ENCODE data around the gene SLC25A20.
A peak's percentile ranks its signal among the peaks of the same experiment; 100 is the strongest.

SLC25A20 gene

DNA sequence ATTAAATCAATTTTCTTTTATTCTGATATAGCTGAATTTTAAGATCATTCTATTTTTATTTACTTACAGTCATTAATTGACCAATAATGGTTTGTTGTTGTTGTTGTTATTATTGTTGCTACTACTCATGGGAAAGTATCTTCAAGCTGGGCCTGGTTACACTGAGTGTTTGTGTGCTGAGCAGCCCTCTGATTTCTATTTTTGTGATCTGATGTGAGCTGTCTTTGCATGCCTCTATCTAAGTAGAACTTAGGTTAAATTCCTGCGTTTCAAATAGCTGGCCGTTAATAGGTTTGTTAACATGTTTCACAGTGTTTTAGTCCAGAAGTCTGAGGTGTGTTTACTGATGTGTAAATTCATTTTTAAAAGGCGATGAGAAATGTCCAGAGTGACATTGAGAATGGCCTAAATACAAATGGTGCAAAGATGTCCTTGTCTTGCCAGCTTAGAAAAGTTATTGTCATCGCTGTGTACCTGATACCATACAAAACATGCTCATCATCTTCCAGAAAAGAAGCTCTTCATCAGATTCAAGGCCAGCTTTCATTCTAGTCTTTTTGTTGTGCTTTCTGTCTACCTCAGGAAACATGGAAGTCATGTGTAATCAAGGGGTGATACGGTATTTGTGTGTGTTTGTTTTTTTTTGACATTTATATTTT lies 35.8 kb upstream of the SLC25A20 start:
- DNase-seq (ENCODE audit: low read depth, low spot score): no peak
- no peak for TF ChIP-seq CTCF (IDR thresholded peaks at IDR 0.05; ENCODE audit: low read depth, low read length)
- no peak overlapping the region for H3K4me3 ChIP-seq (ENCODE audit: low read depth, low read length)
- in situ Hi-C loops (cut with HindIII; ENCODE audit: low sequenced_read_pairs): no loop called here

DNA sequence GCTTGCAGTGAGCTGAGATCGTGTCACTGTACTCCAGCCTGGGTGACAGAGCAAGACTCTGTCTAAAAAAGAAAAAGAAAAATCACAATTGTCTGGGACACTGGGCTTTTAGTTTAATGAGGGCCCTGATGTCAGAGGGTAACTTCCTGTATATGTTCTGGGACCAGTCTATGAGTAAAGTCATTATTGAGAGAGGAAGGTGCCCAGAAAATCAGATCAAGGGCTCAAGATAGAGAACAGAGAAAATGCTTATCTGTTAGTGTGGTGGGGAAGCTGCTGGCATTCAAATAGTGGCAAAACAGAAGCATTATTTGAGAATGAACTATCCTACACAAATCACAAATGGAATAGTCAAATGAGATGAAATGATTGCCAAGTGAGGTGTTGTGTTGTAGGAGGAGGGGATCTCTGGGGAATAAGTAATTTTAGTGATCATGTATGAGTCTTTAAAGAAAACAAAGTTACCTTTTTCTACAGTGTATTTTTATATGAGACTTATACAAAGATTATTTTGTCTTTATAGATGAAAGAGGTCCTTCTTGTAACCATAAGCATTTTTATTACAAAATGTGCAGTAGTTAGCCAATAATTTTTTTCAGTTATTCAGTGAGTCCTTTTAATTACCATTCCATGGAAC lies 33.4 kb upstream of the SLC25A20 start:
- in situ Hi-C loops (cut with HindIII; ENCODE audit: low sequenced_read_pairs): no loop called here
- no peak overlapping the region for H3K4me3 ChIP-seq (ENCODE audit: low read depth, low read length)
- TF ChIP-seq CTCF (IDR thresholded peaks at IDR 0.05; ENCODE audit: low read depth, low read length): no peak
- no peak for DNase-seq (ENCODE audit: low read depth, low spot score)

- no peak overlapping the region for H3K4me3 ChIP-seq (ENCODE audit: low read depth, low read length)
- in situ Hi-C loops (cut with HindIII; ENCODE audit: low sequenced_read_pairs): no loop called here
- no peak for TF ChIP-seq CTCF (IDR thresholded peaks at IDR 0.05; ENCODE audit: low read depth, low read length)
- DNase-seq (ENCODE audit: low read depth, low spot score): no peak
Measured at GRCh38 chr3:48930590-48930989, 31.9 kb upstream of the SLC25A20 start.

- no peak overlapping the region for H3K4me3 ChIP-seq (ENCODE audit: low read depth, low read length)
Measured at GRCh38 chr3:48929358-48930035, 30.8 kb upstream of the SLC25A20 start.

DNA sequence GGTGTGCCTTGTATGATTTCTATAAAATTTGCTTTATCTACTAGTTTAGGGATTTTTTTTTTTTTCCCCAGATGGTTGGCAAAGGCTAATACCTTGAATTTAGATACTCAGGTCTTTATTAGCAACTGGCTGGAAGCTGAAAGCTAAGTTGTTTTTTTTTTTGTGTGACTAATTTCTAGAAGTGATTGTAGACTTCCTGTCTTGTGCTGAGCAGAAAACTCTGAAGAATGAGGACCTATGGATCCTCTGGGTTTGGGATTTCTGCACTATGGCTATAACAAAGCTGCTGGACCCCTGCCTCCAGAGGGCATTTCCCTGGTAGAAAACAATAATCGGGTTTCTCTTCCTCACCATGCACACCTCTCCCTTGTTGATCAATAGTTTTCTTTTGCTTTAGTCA lies 30.0 kb upstream of the SLC25A20 start:
- no peak for TF ChIP-seq CTCF (IDR thresholded peaks at IDR 0.05; ENCODE audit: low read depth, low read length)
- in situ Hi-C loops (cut with HindIII; ENCODE audit: low sequenced_read_pairs): no loop called here

More at GRCh38 chr3:48929358-48930035, 30.8 kb upstream of the SLC25A20 start:
- TF ChIP-seq CTCF (IDR thresholded peaks at IDR 0.05; ENCODE audit: low read depth, low read length): no peak
- DNase-seq (ENCODE audit: low read depth, low spot score): peak; percentile 25
- in situ Hi-C loops (cut with HindIII; ENCODE audit: low sequenced_read_pairs): no loop called here

GRCh38 chr3:48927928-48928327 lies 29.2 kb upstream of the SLC25A20 start:
- DNase-seq (ENCODE audit: low read depth, low spot score): no peak
- H3K4me3 ChIP-seq (ENCODE audit: low read depth, low read length): no peak overlapping the region
- TF ChIP-seq CTCF (IDR thresholded peaks at IDR 0.05; ENCODE audit: low read depth, low read length): no peak
- in situ Hi-C loops (cut with HindIII; ENCODE audit: low sequenced_read_pairs): no loop called here

More for the DNA sequence above, 30.0 kb upstream of the SLC25A20 start:
- H3K4me3 ChIP-seq (ENCODE audit: low read depth, low read length): no peak overlapping the region
- DNase-seq (ENCODE audit: low read depth, low spot score): peak; percentile 25
